ENCODE measurements around the gene GALNS.

- no peak for TF ChIP-seq E2F5 (CRISPR knock-in tag; IDR thresholded peaks at IDR 0.05)
- TF ChIP-seq CTCF (IDR thresholded peaks at IDR 0.05): no peak
- TF ChIP-seq SOX15 (CRISPR knock-in tag; IDR thresholded peaks at IDR 0.05): no peak
These were observed 39.7 kb upstream of the GALNS start for GRCh38 chr16:88896238-88897070.
